ENCODE measurements around the gene SFTPA1.
"Not testable (repeated sequence)": the region's sequence is repeated elsewhere in the genome, so short reads cannot be mapped to it uniquely, and the experiment has no call there.

Gene SFTPA1

DNA sequence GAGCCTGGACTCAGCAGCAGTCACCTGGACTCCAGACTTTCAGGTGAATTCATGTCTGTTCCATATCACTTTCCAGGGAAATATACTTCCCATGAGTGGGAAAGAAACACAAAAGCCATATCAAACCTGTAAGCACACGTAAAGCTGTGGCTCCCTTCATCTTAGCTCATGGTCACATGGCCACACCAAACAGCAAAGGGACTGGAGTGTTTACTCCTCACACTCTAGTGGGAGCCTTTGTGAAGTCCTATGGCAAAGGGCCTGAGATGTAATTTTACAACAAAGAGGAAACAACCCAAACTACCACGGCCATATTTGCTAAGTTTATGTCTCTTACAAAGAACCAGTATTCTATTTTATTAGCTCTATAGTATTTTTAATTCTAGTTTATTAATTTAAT, 16.3 kb downstream of the SFTPA1 start:
- H3K27me3 ChIP-seq (ENCODE audit: control insufficient read depth, insufficient read depth, low read length): no peaks in the 10 kb centered on the region
- no peaks in the 10 kb centered on the region for H3K36me3 ChIP-seq (ENCODE audit: control insufficient read depth, insufficient read depth, low read length)
- H3K4me3 ChIP-seq (ENCODE audit: low read length): no peak overlapping the region
- H3K27ac ChIP-seq (ENCODE audit: low read depth, low read length): no peak overlapping the region
- no peaks in the 10 kb centered on the region for H3K4me1 ChIP-seq (ENCODE audit: control insufficient read depth, insufficient read depth, low read length)
- no peak overlapping the region for H3K9ac ChIP-seq (ENCODE audit: low read length)

DNA sequence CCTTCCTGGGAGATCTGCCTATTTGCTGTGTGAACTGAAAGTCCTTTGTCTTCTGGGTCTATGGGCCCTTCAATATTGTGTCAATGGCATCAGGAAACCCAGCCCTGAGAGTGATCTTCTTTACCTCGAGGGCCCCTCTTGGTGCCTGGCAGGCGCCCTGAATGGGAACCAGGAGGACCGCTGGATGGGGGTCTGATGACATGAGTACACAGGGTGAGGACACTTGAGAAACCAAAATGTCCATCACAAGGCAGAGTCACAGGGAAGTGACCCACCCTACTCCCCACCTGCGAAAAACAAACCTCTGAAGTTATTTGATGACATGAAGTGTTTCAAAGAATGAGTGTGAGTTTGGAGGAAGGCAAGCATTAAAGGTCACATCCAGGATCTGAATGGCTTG, 17.3 kb downstream of the SFTPA1 start:
- no peaks in the 10 kb centered on the region for H3K36me3 ChIP-seq (ENCODE audit: control insufficient read depth, insufficient read depth, low read length)
- H3K27me3 ChIP-seq (ENCODE audit: control insufficient read depth, insufficient read depth, low read length): no peaks in the 10 kb centered on the region
- no peaks in the 10 kb centered on the region for H3K4me1 ChIP-seq (ENCODE audit: control insufficient read depth, insufficient read depth, low read length)
- H3K4me3 ChIP-seq (ENCODE audit: low read length): no peak overlapping the region
- no peak overlapping the region for H3K27ac ChIP-seq (ENCODE audit: low read depth, low read length)
- H3K9ac ChIP-seq (ENCODE audit: low read length): no peak overlapping the region

DNA sequence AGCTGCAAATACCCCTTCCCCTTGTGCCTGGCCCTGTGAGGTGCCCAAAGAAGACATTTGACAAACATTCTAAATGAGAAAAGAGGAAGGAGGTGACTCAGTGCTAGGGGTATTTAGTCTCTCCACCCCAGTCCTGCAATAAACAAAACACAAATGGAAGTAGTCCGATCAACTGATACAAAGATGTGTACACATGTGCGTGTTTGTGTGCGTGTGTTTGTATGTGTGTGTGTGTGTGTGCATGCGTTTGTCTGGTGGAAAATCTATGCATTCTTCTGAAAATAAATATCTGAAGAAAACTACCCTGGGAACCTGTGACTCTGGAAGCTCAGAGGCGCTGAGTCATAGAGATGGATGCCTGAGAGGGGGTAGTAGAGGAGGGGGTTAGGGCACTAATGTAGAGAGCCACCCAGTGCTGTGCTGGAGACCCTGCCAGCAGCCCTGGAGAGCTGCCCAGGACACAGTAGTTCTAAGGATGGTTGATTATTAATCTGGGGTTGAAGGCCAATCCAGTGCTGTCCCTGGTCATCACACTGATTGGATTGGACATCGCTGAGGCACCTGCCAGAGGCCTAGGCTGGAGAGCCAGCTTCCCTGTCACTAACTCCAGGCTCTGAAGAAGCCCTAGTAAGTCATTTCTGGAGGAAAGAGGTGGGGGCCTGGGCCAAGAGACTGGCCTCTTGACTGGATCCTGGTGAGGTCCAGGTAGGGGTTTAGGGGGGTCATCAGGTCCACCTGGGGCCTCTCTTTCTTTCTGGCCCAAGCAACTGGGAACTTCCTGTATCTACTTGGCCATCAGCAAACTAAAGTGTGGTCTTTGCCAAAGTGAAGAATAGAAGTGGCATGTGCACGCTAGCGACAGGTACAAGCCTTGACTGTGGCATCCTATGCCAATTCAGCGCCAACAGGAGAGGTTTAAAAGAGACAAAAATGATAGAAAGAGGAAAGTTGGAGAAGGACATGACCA, 18.5 kb downstream of the SFTPA1 start:
- Histone ChIP-seq H3K9ac (ENCODE audit: low read length) (no peak overlapping the region), H3K36me3 (ENCODE audit: control insufficient read depth, insufficient read depth, low read length) (no peaks in the 10 kb centered on the region), H3K4me3 (ENCODE audit: low read length) (no peak overlapping the region), H3K27ac (ENCODE audit: low read depth, low read length) (no peak overlapping the region), H3K27me3 (ENCODE audit: control insufficient read depth, insufficient read depth, low read length) (no peaks in the 10 kb centered on the region), H3K4me1 (ENCODE audit: control insufficient read depth, insufficient read depth, low read length) (no peaks in the 10 kb centered on the region)

DNA sequence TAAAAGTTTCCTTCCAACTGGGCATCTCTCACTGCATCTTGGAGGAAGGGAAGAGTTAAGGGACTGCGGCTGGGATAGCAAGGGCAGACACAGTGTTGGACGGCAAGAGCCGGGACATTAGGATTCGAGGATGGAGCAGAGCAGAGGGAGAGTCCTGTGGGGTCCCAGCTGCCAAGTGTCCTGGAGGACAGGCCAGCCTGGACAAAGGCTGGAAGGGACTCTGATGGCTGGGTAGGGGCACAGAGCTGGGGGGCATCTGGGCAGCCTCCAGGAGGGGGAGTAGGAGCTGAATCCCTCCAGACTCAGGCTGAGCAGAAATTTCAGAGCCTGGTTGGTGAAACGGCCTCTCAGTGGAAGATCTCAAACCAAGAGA, 19.2 kb downstream of the SFTPA1 start:
- no peaks in the 10 kb centered on the region for H3K36me3 ChIP-seq (ENCODE audit: control insufficient read depth, insufficient read depth, low read length)
- H3K27ac ChIP-seq (ENCODE audit: low read depth, low read length): no peak overlapping the region
- H3K4me3 ChIP-seq (ENCODE audit: low read length): no peak overlapping the region
- no peak overlapping the region for H3K9ac ChIP-seq (ENCODE audit: low read length)
- H3K4me1 ChIP-seq (ENCODE audit: control insufficient read depth, insufficient read depth, low read length): no peaks in the 10 kb centered on the region
- no peaks in the 10 kb centered on the region for H3K27me3 ChIP-seq (ENCODE audit: control insufficient read depth, insufficient read depth, low read length)

DNA sequence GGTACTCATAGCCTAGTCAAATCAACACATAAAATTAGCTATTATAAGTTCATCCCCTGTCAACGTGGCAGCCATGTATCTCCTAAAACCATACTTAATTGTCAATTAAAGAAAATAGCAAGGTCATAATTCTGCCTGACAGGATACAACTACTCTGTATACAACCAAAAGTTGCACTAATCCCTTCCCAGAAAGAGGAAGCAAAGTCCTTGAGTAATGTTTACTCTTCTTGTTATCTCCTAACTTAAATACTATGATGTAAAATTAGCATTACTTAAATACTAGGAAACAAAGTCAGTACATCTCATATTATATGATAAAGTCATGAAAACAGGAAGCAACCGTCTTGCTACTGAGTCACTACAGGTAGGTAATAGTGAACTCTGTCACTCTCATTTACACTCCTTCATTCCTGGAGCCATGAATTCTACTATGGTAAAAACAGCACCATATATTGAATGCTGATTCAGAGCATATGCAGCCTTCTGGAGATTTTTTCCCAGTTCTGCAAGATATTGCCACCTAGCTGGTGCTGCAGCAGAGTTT, 26.0 kb downstream of the SFTPA1 start:
- H3K4me3 ChIP-seq (ENCODE audit: low read length); H3K27me3 ChIP-seq (ENCODE audit: control insufficient read depth, insufficient read depth, low read length); H3K9ac ChIP-seq (ENCODE audit: low read length); H3K27ac ChIP-seq (ENCODE audit: low read depth, low read length); H3K36me3 ChIP-seq (ENCODE audit: control insufficient read depth, insufficient read depth, low read length); H3K4me1 ChIP-seq (ENCODE audit: control insufficient read depth, insufficient read depth, low read length): not testable (repeated sequence)

DNA sequence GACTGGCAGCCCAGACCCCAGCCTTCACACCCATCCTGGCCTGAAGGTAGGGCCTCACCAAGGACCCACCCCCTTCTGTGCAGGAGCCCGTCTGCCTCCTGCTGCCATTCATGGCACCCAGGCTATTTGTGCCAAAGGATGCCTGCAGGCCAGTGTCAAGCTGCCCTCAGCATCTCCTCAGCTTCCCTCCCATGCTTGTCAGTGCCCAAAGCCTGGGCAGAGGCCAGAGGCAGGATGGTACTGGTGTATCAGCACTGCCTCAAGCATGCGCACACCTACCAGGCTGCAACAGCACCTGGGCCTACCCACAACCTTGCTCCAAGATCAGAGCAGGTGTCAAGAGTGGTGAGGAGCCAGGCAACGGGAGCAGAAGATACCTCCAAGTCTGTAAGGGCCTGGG, 27.6 kb downstream of the SFTPA1 start:
- no peaks in the 10 kb centered on the region for H3K27me3 ChIP-seq (ENCODE audit: control insufficient read depth, insufficient read depth, low read length)
- H3K36me3 ChIP-seq (ENCODE audit: control insufficient read depth, insufficient read depth, low read length): no peaks in the 10 kb centered on the region
- H3K27ac ChIP-seq (ENCODE audit: low read depth, low read length): no peak overlapping the region
- H3K4me1 ChIP-seq (ENCODE audit: control insufficient read depth, insufficient read depth, low read length): no peaks in the 10 kb centered on the region
- no peak overlapping the region for H3K4me3 ChIP-seq (ENCODE audit: low read length)
- no peak overlapping the region for H3K9ac ChIP-seq (ENCODE audit: low read length)

DNA sequence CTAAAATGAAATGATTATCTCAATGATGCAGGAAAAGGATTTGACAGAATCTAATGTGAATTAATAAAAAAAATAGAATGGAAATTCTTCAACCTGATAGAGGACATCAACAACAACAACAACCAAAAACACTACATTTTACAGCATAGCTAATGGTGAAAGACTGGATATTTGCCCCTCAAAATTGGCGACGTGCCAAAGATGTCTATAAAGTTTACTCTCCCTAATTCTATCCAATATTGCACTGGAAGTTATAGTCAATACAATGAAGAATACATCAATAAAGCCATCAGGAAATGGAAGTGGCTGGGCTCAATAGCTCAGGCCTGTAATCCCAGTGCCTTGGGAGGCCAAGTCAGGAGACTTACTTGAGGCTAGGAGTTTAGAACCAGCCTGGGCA, 42.0 kb downstream of the SFTPA1 start:
- not testable (repeated sequence) for H3K9ac ChIP-seq (ENCODE audit: low read length); H3K4me1 ChIP-seq (ENCODE audit: control insufficient read depth, insufficient read depth, low read length)

DNA sequence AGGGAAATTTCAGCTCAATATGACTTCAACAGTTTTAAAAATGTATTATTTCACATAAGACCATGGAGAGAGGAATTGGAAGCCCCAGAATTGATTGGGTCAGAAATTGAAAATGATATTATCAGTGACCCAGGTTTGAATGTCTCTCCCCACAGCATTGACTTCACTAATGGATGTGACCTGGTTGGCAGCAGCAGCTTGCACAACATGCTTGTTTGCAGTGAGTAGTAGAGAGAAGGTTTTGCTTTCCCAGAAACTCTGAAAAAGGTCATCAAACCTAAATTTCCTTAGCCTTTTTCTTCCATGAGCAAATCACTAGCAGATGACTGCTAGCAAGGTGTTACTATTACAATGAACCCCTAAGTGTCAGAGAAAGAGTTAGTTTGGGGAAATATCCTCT, 52.5 kb downstream of the SFTPA1 start:
- not testable (repeated sequence) for H3K27me3 ChIP-seq (ENCODE audit: control insufficient read depth, insufficient read depth, low read length); H3K4me3 ChIP-seq (ENCODE audit: low read length); H3K27ac ChIP-seq (ENCODE audit: low read depth, low read length); H3K4me1 ChIP-seq (ENCODE audit: control insufficient read depth, insufficient read depth, low read length); H3K9ac ChIP-seq (ENCODE audit: low read length); H3K36me3 ChIP-seq (ENCODE audit: control insufficient read depth, insufficient read depth, low read length)

More for the DNA sequence above, 42.0 kb downstream of the SFTPA1 start:
- H3K4me3 ChIP-seq (ENCODE audit: low read length); H3K36me3 ChIP-seq (ENCODE audit: control insufficient read depth, insufficient read depth, low read length); H3K27ac ChIP-seq (ENCODE audit: low read depth, low read length); H3K27me3 ChIP-seq (ENCODE audit: control insufficient read depth, insufficient read depth, low read length): not testable (repeated sequence)

DNA sequence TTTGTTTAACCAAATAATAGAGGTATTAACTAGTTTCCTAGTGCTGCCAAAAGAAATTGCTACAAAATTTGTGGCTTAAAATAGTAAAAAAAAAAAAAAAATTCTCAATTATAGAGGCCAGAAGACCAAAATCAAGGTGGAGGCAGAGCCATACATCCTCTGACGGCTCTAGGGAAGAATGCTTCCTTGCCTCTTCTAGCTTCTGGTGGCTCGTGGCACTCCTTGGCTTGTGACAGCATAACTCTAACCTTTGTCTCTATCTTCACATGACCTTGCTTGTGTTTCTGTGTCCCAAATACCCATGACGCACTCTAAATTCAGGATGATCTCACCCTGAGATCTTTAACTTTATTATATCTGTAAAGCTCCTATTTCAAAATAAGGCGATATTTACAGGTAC, 53.9 kb downstream of the SFTPA1 start:
- H3K27me3 ChIP-seq (ENCODE audit: control insufficient read depth, insufficient read depth, low read length); H3K36me3 ChIP-seq (ENCODE audit: control insufficient read depth, insufficient read depth, low read length); H3K4me1 ChIP-seq (ENCODE audit: control insufficient read depth, insufficient read depth, low read length); H3K27ac ChIP-seq (ENCODE audit: low read depth, low read length); H3K9ac ChIP-seq (ENCODE audit: low read length); H3K4me3 ChIP-seq (ENCODE audit: low read length): not testable (repeated sequence)
